H1 (cell line): ENCODE measurements around the gene LAMC3. TPM values are rescaled to one million over a fixed set of nuclear protein-coding genes. Genes with fewer than 3 reads are reported as not detected.
A peak's percentile ranks its signal among the peaks of the same experiment; 100 is the strongest.
"Not testable (repeated sequence)": the region's sequence is repeated elsewhere in the genome, so short reads cannot be mapped to it uniquely, and the experiment has no call there.

Experiments used
- CTCF ChIA-PET: fragments of 300-600 bp; sonication (Branson Sonifier 250); formaldehyde crosslinking; loops from one replicate; lab custom pipeline; 2021; ENCODE audit not compliant: partially characterized antibody; lab: Charles Lee
- POLR2A ChIA-PET: fragments of 300-600 bp; sonication (Branson Sonifier 250); formaldehyde crosslinking; loops from one replicate; lab custom pipeline; 2021; ENCODE audit warnings: inconsistent platforms; ENCODE audit not compliant: partially characterized antibody; lab: Charles Lee
- DNase-seq, 2 experiments: peaks; one replicate each; pipeline versions ENCODE4 v3.0.0 to v3.0.0-alpha.2; 2010 to 2022; ENCODE audit warnings: low spot score in 2 of 2, low read depth in 1 of 2, mixed read lengths in 1 of 2
- FAIRE-seq: peaks from 2 replicates; lab custom pipeline; 2011; peaks lifted over from hg19 to GRCh38; lab: Jason Lieb, UNC
- H2AFZ ChIP-seq: 2 replicates; pipeline ENCODE4 v1.8.1; 2012; ENCODE audit warnings: low read length, inconsistent platforms
- H2AK5ac ChIP-seq: 2 replicates; pipeline ENCODE4 v1.6.1; 2013; ENCODE audit warnings: low read depth, low read length
- H2BK120ac ChIP-seq: replicated peaks from 2 replicates; pipeline ENCODE3; 2013; ENCODE audit warnings: low read depth, low read length, inconsistent platforms
- H2BK12ac ChIP-seq: 2 replicates; pipeline ENCODE4 v1.6.1; 2013; ENCODE audit warnings: low read depth, low read length
- H2BK15ac ChIP-seq: 2 replicates; pipeline ENCODE4 v1.6.1; 2013; ENCODE audit warnings: low read length
- H2BK20ac ChIP-seq: 2 replicates; pipeline ENCODE4 v1.6.1; 2013; ENCODE audit warnings: low read length
- H2BK5ac ChIP-seq: 2 replicates; pipeline ENCODE4 v1.6.1; 2013; ENCODE audit warnings: low read depth, low read length
- H3K14ac ChIP-seq: 2 replicates; pipeline ENCODE4 v1.6.1; 2013; ENCODE audit warnings: inconsistent platforms; ENCODE audit not compliant: insufficient read length
- H3K18ac ChIP-seq: 2 replicates; pipeline ENCODE4 v1.6.1; 2013; ENCODE audit warnings: low read length; ENCODE audit errors: extremely low read depth
- H3K23ac ChIP-seq: 2 replicates; pipeline ENCODE4 v1.6.1; 2013; ENCODE audit warnings: inconsistent platforms; ENCODE audit not compliant: insufficient read length
- H3K23me2 ChIP-seq: 2 replicates; pipeline ENCODE4 v1.6.1; 2013; ENCODE audit warnings: low read depth, low read length
- H3K27ac ChIP-seq: 2 replicates; pipeline ENCODE4 v1.6.1; 2011; ENCODE audit warnings: low read depth, low read length, inconsistent platforms
- H3K27me3 ChIP-seq, 4 experiments: replicated peaks in 1 of 4; 1 replicate in 1 of 4; 2 replicates in 3 of 4; pipeline versions ENCODE4 v1.6.1 to v1.8.1; 2011 to 2013; ENCODE audit warnings: low read length in 3 of 4, mild to moderate bottlenecking in 3 of 4, inconsistent platforms in 2 of 4, mixed read lengths in 2 of 4, moderate library complexity in 1 of 4; ENCODE audit not compliant: control insufficient read depth in 3 of 4, insufficient read depth in 3 of 4; ENCODE audit errors: extremely low read depth in 1 of 4
- H3K36me3 ChIP-seq, 4 experiments: 2 replicates each; pipeline versions ENCODE4 v1.6.1 to v1.8.1; 2011 to 2013; ENCODE audit warnings: mild to moderate bottlenecking in 4 of 4, low read length in 3 of 4, moderate library complexity in 2 of 4, control low read depth in 1 of 4, inconsistent platforms in 1 of 4; ENCODE audit not compliant: insufficient read depth in 4 of 4, control insufficient read depth in 2 of 4
- H3K4ac ChIP-seq: replicated peaks from 2 replicates; pipeline ENCODE3; 2013; ENCODE audit warnings: low read length, low read depth, mixed read lengths, inconsistent platforms; ENCODE audit not compliant: insufficient read length
- H3K4me1 ChIP-seq, 4 experiments: replicated peaks in 1 of 4; 1 replicate in 1 of 4; 2 replicates in 3 of 4; pipeline versions ENCODE4 v1.6.1 to v1.8.1; 2011 to 2013; ENCODE audit warnings: low read length in 3 of 4, inconsistent platforms in 2 of 4, mixed read lengths in 1 of 4; ENCODE audit not compliant: insufficient read depth in 4 of 4, control insufficient read depth in 3 of 4
- H3K4me2 ChIP-seq, 2 experiments: 2 replicates each; pipeline versions ENCODE4 v1.6.1 to v1.8.1; 2011 to 2013; ENCODE audit warnings: low read depth in 2 of 2, low read length in 2 of 2, control low read depth in 1 of 2, inconsistent platforms in 1 of 2, mild to moderate bottlenecking in 1 of 2; ENCODE audit not compliant: insufficient read depth in 1 of 2
- H3K4me3 ChIP-seq, 4 experiments: fragments of 200-600, 300-600 bp in 1 of 4; sonication (generic), shearing (Covaris generic), sonication (Bioruptor Twin) in 1 of 4; 2 replicates each; pipeline versions ENCODE4 v1.5.1 to v1.8.1; 2011 to 2016; ENCODE audit warnings: low read length in 4 of 4, low read depth in 3 of 4, control low read depth in 2 of 4, inconsistent platforms in 2 of 4, mild to moderate bottlenecking in 2 of 4, mixed read lengths in 1 of 4, moderate library complexity in 1 of 4; ENCODE audit not compliant: insufficient read depth in 2 of 4; ENCODE audit errors: extremely low read depth in 1 of 4
- H3K56ac ChIP-seq: replicated peaks from 2 replicates; pipeline ENCODE3; 2013; ENCODE audit warnings: low read depth, mild to moderate bottlenecking, mixed read lengths, low read length, inconsistent platforms; ENCODE audit not compliant: insufficient read length
- H3K79me1 ChIP-seq: 2 replicates; pipeline ENCODE4 v1.6.1; 2013; ENCODE audit warnings: low read depth, low read length, control low read depth
- H3K79me2 ChIP-seq, 2 experiments: 2 replicates each; pipeline versions ENCODE4 v1.6.1 to v1.8.1; 2012 to 2013; ENCODE audit warnings: low read length in 2 of 2, mild to moderate bottlenecking in 2 of 2, inconsistent platforms in 1 of 2; ENCODE audit not compliant: insufficient read depth in 2 of 2, control insufficient read depth in 1 of 2
- H3K9ac ChIP-seq, 4 experiments: replicated peaks in 1 of 4; 1 replicate in 1 of 4; 2 replicates in 3 of 4; pipeline versions ENCODE4 v1.6.1 to v1.8.1; 2011 to 2013; ENCODE audit warnings: low read depth in 3 of 4, low read length in 3 of 4, control low read depth in 2 of 4, mild to moderate bottlenecking in 2 of 4, moderate library complexity in 2 of 4, inconsistent platforms in 1 of 4; ENCODE audit errors: extremely low read depth in 1 of 4
- H3K9me3 ChIP-seq, 2 experiments: 2 replicates each; pipeline versions ENCODE4 v1.6.1 to v1.8.1; 2012 to 2013; ENCODE audit warnings: mild to moderate bottlenecking in 2 of 2, moderate library complexity in 2 of 2, control low read depth in 1 of 2, inconsistent platforms in 1 of 2, low read depth in 1 of 2, low read length in 1 of 2, mixed read lengths in 1 of 2; ENCODE audit not compliant: insufficient read depth in 2 of 2
- H4K20me1 ChIP-seq, 2 experiments: replicated peaks in 1 of 2; 2 replicates each; pipeline versions ENCODE3 to v1.8.1; 2011 to 2013; ENCODE audit warnings: inconsistent platforms in 2 of 2, low read length in 2 of 2, mild to moderate bottlenecking in 1 of 2; ENCODE audit not compliant: insufficient read depth in 2 of 2, control insufficient read depth in 1 of 2
- H4K5ac ChIP-seq: 2 replicates; pipeline ENCODE4 v1.6.1; 2013; ENCODE audit warnings: low read length, low read depth, mixed read lengths, inconsistent platforms; ENCODE audit not compliant: insufficient read length
- H4K8ac ChIP-seq: 2 replicates; pipeline ENCODE4 v1.8.0; 2013; ENCODE audit warnings: mild to moderate bottlenecking, moderate library complexity, low read length, inconsistent platforms; ENCODE audit not compliant: insufficient read depth; ENCODE audit errors: extremely low read depth
- H4K91ac ChIP-seq: replicated peaks from 2 replicates; pipeline ENCODE3; 2013; ENCODE audit warnings: low read length, mixed read lengths, inconsistent platforms; ENCODE audit not compliant: insufficient read length
- WGBS, 2 experiments: shearing (Covaris generic) in 1 of 2; methylation state at CpG; one replicate each; pipeline versions ENCODE4 v1.1.6 to v1.1.7; 2013 to 2015; ENCODE audit warnings: low lambda C conversion rate in 2 of 2, mixed read lengths in 2 of 2, inconsistent platforms in 1 of 2, low coverage in 1 of 2, missing lambda C conversion rate in 1 of 2; ENCODE audit not compliant: insufficient replicate concordance in 2 of 2, insufficient coverage in 1 of 2, insufficient read length in 1 of 2; ENCODE audit errors: extremely low coverage in 1 of 2, missing lambda C conversion rate in 1 of 2; 5-methylcytosine and 5-hydroxymethylcytosine counted together
- polyA plus RNA-seq, 7 experiments: library from polyadenylated mRNA; depleted of rRNA in 3 of 7; stranded (reverse) in 5 of 7; unstranded in 2 of 7; fragments of >200 nt in 5 of 7; fragments of 200-250 nt in 2 of 7; gene quantifications; 1 replicate in 5 of 7; 2 replicates in 1 of 7; 4 replicates in 1 of 7; pipeline versions ENCODE4 v1.2.1 to v1.2.3, GENCODE V29; 2011 to 2013; ENCODE audit warnings: missing spikeins in 2 of 7, mixed read lengths in 2 of 7
- total RNA-seq: library from RNA; stranded (reverse); fragmentation: NEBNext Ultra II Directional; extraction: Animal tissue kit (Norgen Biotek cat#: 25700); gene quantifications from 2 replicates; pipeline ENCODE4 v1.2.1, GENCODE V29; 2021

Gene LAMC3
- total and polyA plus RNA-seq, 2 of the 8 experiments (the other 6 are each of a cell fraction or from before 2014, with no cell fraction given) = 9.3 to 12.3 TPM

DNA sequence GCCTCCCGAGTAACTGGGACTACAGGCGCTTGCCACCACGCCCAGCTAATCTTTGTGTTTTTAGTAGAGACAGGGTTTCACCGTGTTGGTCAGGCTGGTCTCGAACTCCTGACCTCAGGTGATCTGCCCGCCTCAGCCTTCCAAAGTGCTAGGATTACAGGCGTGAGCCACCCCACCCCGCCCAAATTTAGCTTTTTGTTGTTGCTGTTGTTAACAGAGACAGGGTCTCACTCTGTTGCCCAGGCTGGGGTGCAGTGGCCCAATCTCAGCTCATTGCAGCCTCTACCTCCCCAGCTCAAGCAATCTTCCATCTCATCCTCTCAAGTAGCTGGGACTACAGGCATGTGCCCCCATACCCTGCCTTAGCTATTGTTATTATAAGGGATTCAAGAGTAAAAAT, 90.9 kb downstream of the LAMC3 start:
- not testable (repeated sequence) for H2BK15ac ChIP-seq, H3K18ac ChIP-seq, H4K8ac ChIP-seq, H3K56ac ChIP-seq, H2BK12ac ChIP-seq, H4K20me1 ChIP-seq, H4K91ac ChIP-seq, H3K79me1 ChIP-seq, H2AK5ac ChIP-seq, H3K23ac ChIP-seq, DNase-seq, H4K5ac ChIP-seq, H2BK5ac ChIP-seq, H3K9me3 ChIP-seq, H2AFZ ChIP-seq, H2BK120ac ChIP-seq, H3K9ac ChIP-seq, H3K14ac ChIP-seq, H3K23me2 ChIP-seq, H3K4ac ChIP-seq, FAIRE-seq, H3K27me3 ChIP-seq, H2BK20ac ChIP-seq
- ChIA-PET CTCF (interaction anchor here (0.7 to 6.3 kb wide), 8 partner anchors 9 to 81 kb away, joined by 3 to 47 read pairs (median 4); no protein-coding TSS in a partner anchor), POLR2A (interaction anchor here (0.9 to 29.0 kb wide), 8 partner anchors 10 to 143 kb away, joined by 3 to 751 read pairs (median 4); partner anchors contain the start of gene NUP214)
- Histone ChIP-seq H3K4me3 (peak overlapping the region in 1 of 4 experiments; percentile 32; a peak in 1 of 8 replicates), H3K36me3 (peaks cover 0 to 17% (median 2%) of the 10 kb centered on the region in 4 experiments; a peak in 4 of 8 replicates), H3K4me1 (peaks cover 8 to 62% (median 47%) of the 10 kb centered on the region in 4 experiments), H3K79me2 (peaks cover 0 to 18% of the 10 kb centered on the region in 2 experiments; a peak in 1 of 4 replicates), H3K27ac (peak overlapping the region; percentile 49; the same call in 1 of the 2 replicates), H3K4me2 (peak overlapping the region; percentile 31 to 41; a peak in 2 of 4 replicates)
- WGBS, 2 experiments = 89% methylated on average over 8 of the region's 8 CpGs; no CpG with 5 or more reads in 1 of the 2 experiments
